Rectal smooth muscle tissue (tissue), 1 donor: ENCODE data around the gene TOX2.
A peak's percentile ranks its signal among the peaks of the same experiment; 100 is the strongest.

Experiments
- H3K27ac ChIP-seq: one replicate; pipeline ENCODE4 v1.7.0; 2013; ENCODE audit warnings: low read depth, low read length, inconsistent platforms
- H3K27me3 ChIP-seq: one replicate; pipeline ENCODE4 v1.7.0; 2013; ENCODE audit warnings: low read length; ENCODE audit not compliant: control insufficient read depth, insufficient read depth
- H3K36me3 ChIP-seq: one replicate; pipeline ENCODE4 v1.7.0; 2013; ENCODE audit warnings: low read length; ENCODE audit not compliant: control insufficient read depth, insufficient read depth
- H3K4me1 ChIP-seq: one replicate; pipeline ENCODE4 v1.7.0; 2013; ENCODE audit warnings: low read length; ENCODE audit not compliant: control insufficient read depth, insufficient read depth
- H3K4me3 ChIP-seq: one replicate; pipeline ENCODE4 v1.7.0; 2013; ENCODE audit warnings: low read length
- H3K9ac ChIP-seq: one replicate; pipeline ENCODE4 v1.7.0; 2013; ENCODE audit warnings: low read length

Gene TOX2

GRCh38 chr20:44018259-44018941 lies 103.7 kb downstream of the TOX2 start:
- Histone ChIP-seq H3K4me3 (peak overlapping the region; percentile 16), H3K4me1 (peaks cover 21% of the 10 kb centered on the region), H3K9ac (no peak overlapping the region), H3K27me3 (no peaks in the 10 kb centered on the region), H3K36me3 (no peaks in the 10 kb centered on the region), H3K27ac (peak overlapping the region; percentile 80)

GRCh38 chr20:44018942-44019637 lies 104.4 kb downstream of the TOX2 start:
- no peaks in the 10 kb centered on the region for H3K27me3 ChIP-seq
- peak overlapping the region; percentile 80 for H3K27ac ChIP-seq
- no peaks in the 10 kb centered on the region for H3K36me3 ChIP-seq
- peak overlapping the region; percentile 16 for H3K4me3 ChIP-seq
- peaks cover 21% of the 10 kb centered on the region for H3K4me1 ChIP-seq
- no peak overlapping the region for H3K9ac ChIP-seq

- Histone ChIP-seq H3K4me1 (peaks cover 18% of the 10 kb centered on the region), H3K27ac (no peak overlapping the region), H3K4me3 (no peak overlapping the region), H3K27me3 (no peaks in the 10 kb centered on the region), H3K36me3 (no peaks in the 10 kb centered on the region), H3K9ac (no peak overlapping the region)
These were observed 105.1 kb downstream of the TOX2 start for GRCh38 chr20:44019638-44020335.

DNA sequence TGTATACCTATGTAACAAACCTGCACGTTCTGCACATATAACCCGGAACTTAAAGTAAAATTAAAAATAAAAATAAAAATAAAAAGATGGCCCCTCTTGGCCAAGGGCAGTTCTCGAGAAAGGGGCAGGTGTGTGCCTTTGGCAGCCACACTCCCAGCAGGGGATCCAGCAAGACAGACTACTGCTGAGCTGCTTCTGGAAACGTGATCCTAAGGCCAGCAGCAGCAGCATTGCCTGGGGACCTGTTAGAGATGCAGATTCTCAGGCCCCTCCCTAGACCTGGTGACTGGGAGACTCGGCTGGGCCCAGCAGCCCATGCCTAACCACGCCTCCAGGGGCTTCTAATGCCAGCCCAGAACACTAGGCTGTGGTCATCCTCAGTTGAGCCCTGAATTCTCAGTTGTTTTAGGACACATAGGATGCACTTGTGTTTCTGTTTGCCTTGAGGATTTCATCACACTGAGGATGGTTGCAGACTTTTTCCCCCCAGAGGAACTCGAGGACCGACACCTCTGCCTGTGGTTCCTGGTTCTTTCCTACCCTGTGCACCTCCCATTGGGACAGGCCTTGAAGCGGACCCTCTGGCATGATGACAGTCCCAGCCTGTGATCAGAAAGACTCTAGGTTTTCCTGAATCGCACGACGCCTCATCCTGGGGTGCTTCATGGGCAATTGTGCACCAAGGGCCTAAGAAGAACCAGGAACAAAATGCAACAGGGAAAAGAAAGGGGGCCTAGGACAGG lies 105.9 kb downstream of the TOX2 start:
- peaks cover 15% of the 10 kb centered on the region for H3K4me1 ChIP-seq
- H3K27me3 ChIP-seq: no peaks in the 10 kb centered on the region
- H3K4me3 ChIP-seq: no peak overlapping the region
- no peaks in the 10 kb centered on the region for H3K36me3 ChIP-seq
- no peak overlapping the region for H3K27ac ChIP-seq
- H3K9ac ChIP-seq: no peak overlapping the region

GRCh38 chr20:44021186-44021585 lies 106.5 kb downstream of the TOX2 start:
- Histone ChIP-seq H3K9ac (no peak overlapping the region), H3K36me3 (no peaks in the 10 kb centered on the region), H3K27ac (no peak overlapping the region), H3K4me1 (peaks cover 13% of the 10 kb centered on the region), H3K4me3 (no peak overlapping the region), H3K27me3 (no peaks in the 10 kb centered on the region)

GRCh38 chr20:44021900-44022299 lies 107.2 kb downstream of the TOX2 start:
- peaks cover 13% of the 10 kb centered on the region for H3K4me1 ChIP-seq
- H3K27me3 ChIP-seq: no peaks in the 10 kb centered on the region
- no peak overlapping the region for H3K9ac ChIP-seq
- H3K27ac ChIP-seq: no peak overlapping the region
- H3K4me3 ChIP-seq: no peak overlapping the region
- no peaks in the 10 kb centered on the region for H3K36me3 ChIP-seq

DNA sequence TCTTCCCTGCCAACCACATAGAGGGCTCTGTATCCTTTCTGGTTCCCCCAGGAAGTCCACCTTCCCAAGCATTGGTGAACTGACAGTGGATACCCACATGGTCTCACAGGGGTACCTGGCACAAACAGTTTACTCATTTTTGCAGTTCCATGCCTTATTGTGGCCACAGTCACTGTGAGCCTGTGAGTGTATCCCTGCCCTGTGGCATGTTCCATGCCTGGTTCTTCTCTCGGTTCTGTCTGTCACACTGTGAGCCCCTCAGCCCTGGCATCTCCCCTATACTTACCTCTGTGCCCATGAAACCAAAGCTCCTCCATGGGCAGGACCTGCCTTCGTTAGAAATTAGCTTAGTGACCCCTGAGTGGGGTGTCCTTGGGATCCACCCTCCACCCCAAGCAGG lies 107.8 kb downstream of the TOX2 start:
- Histone ChIP-seq H3K27ac (no peak overlapping the region), H3K4me1 (peaks cover 13% of the 10 kb centered on the region), H3K4me3 (no peak overlapping the region), H3K36me3 (no peaks in the 10 kb centered on the region), H3K27me3 (no peaks in the 10 kb centered on the region), H3K9ac (no peak overlapping the region)

GRCh38 chr20:44023515-44024371 lies 109.1 kb downstream of the TOX2 start:
- Histone ChIP-seq H3K4me1 (peaks cover 10% of the 10 kb centered on the region), H3K27ac (no peak overlapping the region), H3K36me3 (no peaks in the 10 kb centered on the region)

GRCh38 chr20:44024820-44025580 lies 110.3 kb downstream of the TOX2 start:
- Histone ChIP-seq H3K27ac (no peak overlapping the region), H3K9ac (no peak overlapping the region), H3K36me3 (no peaks in the 10 kb centered on the region), H3K4me3 (no peak overlapping the region), H3K27me3 (no peaks in the 10 kb centered on the region), H3K4me1 (peaks cover 1% of the 10 kb centered on the region)

More at GRCh38 chr20:44023515-44024371, 109.1 kb downstream of the TOX2 start:
- no peaks in the 10 kb centered on the region for H3K27me3 ChIP-seq
- no peak overlapping the region for H3K9ac ChIP-seq
- no peak overlapping the region for H3K4me3 ChIP-seq

DNA sequence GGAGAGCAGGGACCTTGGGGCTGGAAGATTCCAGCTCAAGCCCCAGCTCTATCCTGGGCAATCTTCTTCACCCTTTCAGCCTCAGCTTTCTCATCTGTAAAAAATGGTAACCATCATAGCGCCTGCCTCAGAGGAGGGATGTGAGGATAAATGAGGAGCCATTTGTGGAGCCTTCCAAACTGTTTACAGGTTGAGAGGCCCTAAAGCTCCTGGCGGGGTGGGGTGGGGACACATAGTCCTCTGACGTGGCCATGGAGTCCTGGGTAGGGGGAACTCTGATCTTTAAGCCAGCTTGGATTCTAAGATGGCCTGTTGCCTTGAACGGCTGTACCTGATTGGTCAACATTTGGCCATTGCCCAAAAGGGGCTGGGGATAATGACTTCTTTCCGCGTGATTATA lies 111.1 kb downstream of the TOX2 start:
- H3K4me1 ChIP-seq: no peaks in the 10 kb centered on the region
- no peaks in the 10 kb centered on the region for H3K36me3 ChIP-seq
- no peaks in the 10 kb centered on the region for H3K27me3 ChIP-seq
- H3K9ac ChIP-seq: no peak overlapping the region
- H3K27ac ChIP-seq: no peak overlapping the region
- no peak overlapping the region for H3K4me3 ChIP-seq

GRCh38 chr20:44026647-44027342 lies 112.1 kb downstream of the TOX2 start:
- H3K27me3 ChIP-seq: no peaks in the 10 kb centered on the region
- no peak overlapping the region for H3K9ac ChIP-seq
- no peak overlapping the region for H3K4me3 ChIP-seq
- H3K36me3 ChIP-seq: no peaks in the 10 kb centered on the region
- no peaks in the 10 kb centered on the region for H3K4me1 ChIP-seq
- H3K27ac ChIP-seq: no peak overlapping the region
